AG04449 (cell line): ENCODE data around the gene CFAP410.

ENCODE experiments used
- CTCF ChIA-PET: fragments of 350-600 bp; formaldehyde crosslinking; extraction: SDS; loops from one replicate; lab custom pipeline; 2021; ENCODE audit warnings: antibody characterized with exemption; lab: Yijun Ruan, JAX
- POLR2A ChIA-PET: fragments of 400-600, 350-600 bp; formaldehyde crosslinking; extraction: SDS; loops from one replicate; lab custom pipeline; 2020; ENCODE audit warnings: antibody characterized with exemption, inconsistent platforms; lab: Yijun Ruan, JAX
- DNase-seq: peaks from one replicate; pipeline ENCODE4 v3.0.0-alpha.2; 2010; ENCODE audit warnings: low read depth, low spot score
- H3K4me3 ChIP-seq: 2 replicates; pipeline ENCODE4 v1.5.1; 2011; ENCODE audit warnings: low read depth, mild to moderate bottlenecking, control low read depth, low read length
- TF ChIP-seq, protein P1 (sequence below): IDR thresholded peaks from one replicate; pipeline ENCODE4 v1.5.1; 2011; ENCODE audit warnings: mild to moderate bottlenecking, moderate library complexity, low read length, control low read depth, inconsistent platforms; ENCODE audit not compliant: insufficient read depth; ENCODE audit errors: missing control alignments

Gene CFAP410

DNA sequence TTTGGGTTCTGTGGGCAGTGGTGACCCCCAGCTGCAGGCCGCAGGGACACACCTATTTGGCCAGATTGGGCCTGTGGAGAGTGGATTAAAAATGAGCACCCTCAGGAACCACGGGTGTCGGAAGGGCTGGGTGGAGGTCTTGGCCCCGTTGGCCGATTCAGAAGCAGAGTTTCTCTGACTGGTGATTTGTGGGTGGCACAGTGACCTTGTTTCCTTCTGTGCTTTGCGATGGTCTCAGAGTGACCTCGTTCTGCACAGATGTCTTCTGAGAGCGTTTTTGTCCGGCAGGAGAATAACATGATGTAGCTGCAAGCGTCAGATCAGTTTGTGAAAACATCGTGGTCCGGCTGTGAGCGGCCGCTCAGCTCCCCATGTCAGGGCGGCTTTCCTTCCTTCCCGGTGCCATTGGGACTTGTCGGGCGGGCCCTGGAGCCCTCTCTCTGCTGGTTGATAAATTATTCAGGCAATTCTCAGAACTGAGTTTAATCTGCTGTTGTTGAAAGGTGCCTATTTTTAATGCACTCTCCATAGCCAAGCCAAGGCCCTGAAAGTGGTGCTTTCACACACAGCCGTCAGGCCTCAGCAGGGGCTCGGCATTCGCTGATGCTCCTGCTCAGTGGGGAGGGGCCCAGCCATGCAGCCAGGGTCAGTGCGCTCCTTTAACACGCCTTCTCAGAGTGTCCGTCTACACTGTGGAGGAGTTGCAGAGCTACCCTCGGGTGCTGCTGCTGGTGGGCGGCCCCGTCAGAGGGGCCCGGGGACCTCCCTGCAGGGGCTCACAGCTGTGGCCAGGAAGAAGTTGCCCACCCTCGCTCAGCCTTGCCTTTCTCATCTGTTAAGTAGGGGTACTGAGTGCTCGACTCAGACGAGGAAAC lies 41.0 kb upstream of the CFAP410 start:
- POLR2A ChIA-PET: no interaction called here
- TF ChIP-seq, protein P1, sequence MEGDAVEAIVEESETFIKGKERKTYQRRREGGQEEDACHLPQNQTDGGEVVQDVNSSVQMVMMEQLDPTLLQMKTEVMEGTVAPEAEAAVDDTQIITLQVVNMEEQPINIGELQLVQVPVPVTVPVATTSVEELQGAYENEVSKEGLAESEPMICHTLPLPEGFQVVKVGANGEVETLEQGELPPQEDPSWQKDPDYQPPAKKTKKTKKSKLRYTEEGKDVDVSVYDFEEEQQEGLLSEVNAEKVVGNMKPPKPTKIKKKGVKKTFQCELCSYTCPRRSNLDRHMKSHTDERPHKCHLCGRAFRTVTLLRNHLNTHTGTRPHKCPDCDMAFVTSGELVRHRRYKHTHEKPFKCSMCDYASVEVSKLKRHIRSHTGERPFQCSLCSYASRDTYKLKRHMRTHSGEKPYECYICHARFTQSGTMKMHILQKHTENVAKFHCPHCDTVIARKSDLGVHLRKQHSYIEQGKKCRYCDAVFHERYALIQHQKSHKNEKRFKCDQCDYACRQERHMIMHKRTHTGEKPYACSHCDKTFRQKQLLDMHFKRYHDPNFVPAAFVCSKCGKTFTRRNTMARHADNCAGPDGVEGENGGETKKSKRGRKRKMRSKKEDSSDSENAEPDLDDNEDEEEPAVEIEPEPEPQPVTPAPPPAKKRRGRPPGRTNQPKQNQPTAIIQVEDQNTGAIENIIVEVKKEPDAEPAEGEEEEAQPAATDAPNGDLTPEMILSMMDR: no peak
- no peak for DNase-seq
- H3K4me3 ChIP-seq: no peak overlapping the region
- CTCF ChIA-PET: no interaction called here

DNA sequence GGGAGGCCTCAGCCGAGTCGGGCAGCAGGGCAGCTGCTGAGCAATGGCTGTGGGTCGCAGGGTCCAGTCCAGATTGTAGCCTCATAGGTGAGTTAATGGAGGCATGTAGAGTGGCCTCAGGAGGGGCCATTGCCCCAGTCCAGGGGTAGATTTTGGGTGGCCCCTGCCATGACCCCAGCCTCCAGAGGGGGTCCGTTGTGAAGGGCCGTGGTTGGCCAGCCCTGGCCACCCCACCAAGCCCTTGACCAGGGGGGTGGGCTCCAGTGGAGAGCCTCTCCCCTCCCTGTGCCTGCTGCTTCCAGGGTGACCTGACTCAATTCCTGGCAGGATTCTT lies 40.3 kb upstream of the CFAP410 start:
- ChIA-PET POLR2A (no interaction called here), CTCF (no interaction called here)
- TF ChIP-seq, protein P1: no peak
- no peak overlapping the region for H3K4me3 ChIP-seq
- DNase-seq: no peak

DNA sequence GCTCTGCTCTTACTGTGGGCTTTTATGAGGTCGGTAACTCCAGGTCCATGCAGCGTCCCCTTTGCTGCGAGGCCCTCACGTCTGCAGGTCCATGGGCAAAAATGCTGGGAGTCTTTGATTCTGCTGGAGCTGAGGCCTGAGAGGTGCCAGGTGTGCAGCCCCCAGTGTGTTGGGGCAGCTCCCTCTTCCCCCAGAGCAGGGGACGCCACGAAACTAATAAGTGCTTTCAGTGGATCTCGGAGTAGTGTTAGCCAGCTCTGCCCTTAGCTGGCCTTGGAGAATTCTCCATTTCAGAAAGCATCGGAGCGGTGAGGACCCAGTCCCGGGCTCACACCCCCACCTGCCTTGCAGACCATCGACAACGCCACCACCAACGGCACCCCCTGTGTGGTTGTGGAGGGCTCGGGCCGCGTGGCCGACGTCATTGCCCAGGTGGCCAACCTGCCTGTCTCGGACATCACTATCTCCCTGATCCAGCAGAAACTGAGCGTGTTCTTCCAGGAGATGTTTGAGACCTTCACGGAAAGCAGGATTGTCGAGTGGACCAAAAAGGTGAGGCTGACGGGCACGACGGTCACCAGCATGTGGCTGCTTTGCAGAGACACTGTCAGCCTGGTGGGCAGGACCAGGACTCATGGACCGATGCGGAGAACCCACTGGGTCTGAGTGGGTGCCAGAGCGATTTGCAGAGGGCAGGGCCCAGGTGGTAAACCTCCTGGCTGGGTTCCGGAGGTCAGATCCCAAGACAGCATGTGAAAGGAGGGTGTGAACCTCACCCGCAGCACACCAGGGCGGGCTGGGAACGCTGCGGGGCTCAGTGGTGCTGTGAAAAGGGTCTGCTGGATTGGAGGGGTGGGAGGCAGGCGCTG lies 39.7 kb upstream of the CFAP410 start:
- CTCF ChIA-PET: no interaction called here
- POLR2A ChIA-PET: no interaction called here
- DNase-seq: no peak
- H3K4me3 ChIP-seq: no peak overlapping the region
- TF ChIP-seq, protein P1: no peak

DNA sequence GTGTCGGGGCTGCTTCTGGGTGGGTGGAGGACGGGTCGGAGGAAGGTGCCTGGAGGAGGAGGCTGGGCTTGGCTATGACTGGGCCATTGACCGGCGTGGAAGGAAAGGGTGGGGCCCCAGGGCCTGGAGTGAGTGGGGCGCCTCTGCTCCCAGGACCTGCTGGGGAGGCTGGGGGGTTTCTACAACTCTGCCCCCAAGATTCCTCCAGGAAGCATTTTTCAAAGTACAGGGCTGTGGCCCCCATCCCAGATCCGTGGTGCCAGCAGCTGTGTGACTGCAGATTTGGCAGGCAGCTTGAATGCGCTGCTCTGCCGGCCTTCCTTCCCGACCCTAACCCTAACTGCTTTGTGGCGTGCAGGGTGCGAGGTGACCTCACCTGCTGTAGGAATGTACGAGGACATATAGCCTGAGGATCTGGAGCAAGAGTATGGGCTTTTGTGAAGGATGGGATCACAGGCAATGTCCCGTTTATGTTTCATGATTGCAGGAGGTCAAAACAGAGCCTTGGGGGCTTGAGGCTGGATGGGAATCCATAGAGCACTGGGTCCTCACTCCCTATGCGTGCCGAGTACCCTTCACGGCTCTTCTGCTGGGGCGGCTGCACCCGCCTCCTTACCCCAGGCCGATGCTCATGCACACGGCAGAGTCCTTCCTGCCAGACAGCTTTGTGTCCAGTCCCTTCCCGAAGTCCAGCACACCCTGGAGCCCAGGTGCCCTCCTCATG lies 38.9 kb upstream of the CFAP410 start:
- no peak for DNase-seq
- CTCF ChIA-PET: no interaction called here
- H3K4me3 ChIP-seq: no peak overlapping the region
- POLR2A ChIA-PET: no interaction called here
- TF ChIP-seq, protein P1: no peak

DNA sequence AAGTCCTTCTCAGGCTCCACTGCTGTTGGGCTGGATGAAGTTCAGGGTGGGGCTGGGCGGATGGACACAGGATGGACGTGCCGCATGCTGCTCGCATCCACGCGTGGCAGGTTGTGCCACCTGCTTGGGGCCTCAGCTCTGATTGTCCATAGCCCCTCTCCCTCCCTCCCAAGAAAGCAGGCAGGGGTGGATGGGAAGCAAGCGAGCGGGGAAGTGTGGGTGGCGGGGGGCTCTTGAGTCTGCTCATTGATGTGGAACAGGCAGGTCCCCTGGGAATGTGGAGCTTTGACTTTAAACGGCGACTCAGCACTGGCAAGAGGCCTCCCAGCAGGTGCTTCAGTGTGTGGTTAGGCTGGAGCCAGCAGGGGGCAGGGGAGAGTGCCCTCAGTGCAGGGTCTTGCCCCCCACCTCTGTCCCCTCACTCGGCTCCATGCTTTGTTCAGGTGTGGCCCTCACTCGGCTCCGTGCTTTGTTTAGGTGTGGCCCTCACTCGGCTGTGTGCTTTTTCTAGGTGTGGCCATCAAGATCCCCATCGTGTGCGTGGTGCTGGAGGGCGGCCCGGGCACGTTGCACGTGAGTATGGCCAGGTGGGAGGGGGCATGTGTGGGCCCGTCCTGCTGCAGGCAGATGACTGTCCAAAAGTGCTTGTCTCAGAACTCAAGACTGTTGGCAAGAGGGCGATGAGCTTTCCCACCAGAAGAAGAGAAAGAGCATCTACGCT lies 38.2 kb upstream of the CFAP410 start:
- H3K4me3 ChIP-seq: no peak overlapping the region
- ChIA-PET CTCF (no interaction called here), POLR2A (no interaction called here)
- TF ChIP-seq, protein P1: no peak
- no peak for DNase-seq
